PC-3 (cell line): ENCODE data around the gene TOMM40L. TPM values are rescaled to one million over a fixed set of nuclear protein-coding genes. Genes with fewer than 3 reads are reported as not detected.

Experiments used
- ATAC-seq: fragments of 200-7000 bp; cut with Tn5 transposase; 2 replicates; pipeline ENCODE4 v1.9.1; 2020; ENCODE audit warnings: mild to moderate bottlenecking, moderate library complexity
- BruUV-seq: library from RNA; stranded (reverse); fragments of 400-500 nt; replicated peaks from 2 replicates; lab custom pipeline; 2021; lab: Mats Ljungman, UMichigan
- CTCF ChIA-PET: fragments of 300-600 bp; sonication (Branson Sonifier 250); formaldehyde crosslinking; loops from one replicate; lab custom pipeline; 2022; ENCODE audit warnings: antibody characterized with exemption; lab: Charles Lee
- POLR2A ChIA-PET: fragments of 300-600 bp; sonication (Branson Sonifier 250); formaldehyde crosslinking; loops from one replicate; lab custom pipeline; 2022; ENCODE audit warnings: antibody characterized with exemption; ENCODE audit not compliant: unreplicated experiment; lab: Charles Lee
- DNase-seq: peaks from one replicate; pipeline ENCODE4 v3.0.0-alpha.2; 2015
- H2AFZ ChIP-seq: fragments of 300-600 bp; sonication (generic); 2 replicates; pipeline ENCODE4 v1.6.0; 2016; ENCODE audit warnings: antibody characterized with exemption, low read length
- H3F3A ChIP-seq: fragments of 300-600 bp; sonication (generic); one replicate; pipeline ENCODE4 v1.6.0; 2017; ENCODE audit warnings: antibody characterized with exemption, low read length, control low read depth, mild to moderate bottlenecking; ENCODE audit not compliant: unreplicated experiment
- H3K27ac ChIP-seq: fragments of 300-600 bp; sonication (generic); 2 replicates; pipeline ENCODE4 v1.5.1; 2016; ENCODE audit warnings: mild to moderate bottlenecking, low read length
- H3K27me3 ChIP-seq: fragments of 300-600 bp; sonication (generic); 2 replicates; pipeline ENCODE4 v1.6.1; 2016; ENCODE audit warnings: low read length, mixed read lengths
- H3K36me3 ChIP-seq: fragments of 300-600 bp; sonication (generic); 2 replicates; pipeline ENCODE4 v1.6.1; 2016; ENCODE audit warnings: low read depth, mixed run types, low read length, mixed read lengths
- H3K4me1 ChIP-seq: fragments of 300-600 bp; sonication (generic); 2 replicates; pipeline ENCODE4 v1.5.1; 2016; ENCODE audit warnings: low read length; ENCODE audit not compliant: insufficient read depth
- H3K4me2 ChIP-seq: fragments of 300-600 bp; sonication (generic); 2 replicates; pipeline ENCODE4 v1.6.0; 2016; ENCODE audit warnings: low read length
- H3K4me3 ChIP-seq: fragments of 300-600 bp; sonication (generic); 2 replicates; pipeline ENCODE4 v1.5.1; 2016; ENCODE audit warnings: mild to moderate bottlenecking, low read length, mixed read lengths
- H3K79me2 ChIP-seq: fragments of 300-600 bp; sonication (generic); 2 replicates; pipeline ENCODE4 v1.6.1; 2017; ENCODE audit warnings: low read length, mixed read lengths
- H3K9ac ChIP-seq: fragments of 300-600 bp; sonication (generic); 2 replicates; pipeline ENCODE4 v1.6.0; 2016; ENCODE audit warnings: mild to moderate bottlenecking, low read length
- H3K9me2 ChIP-seq: fragments of 300-600 bp; sonication (generic); replicated peaks from 2 replicates; pipeline ENCODE4 v1.6.1; 2016; ENCODE audit warnings: mixed run types, low read length, mixed read lengths
- H3K9me3 ChIP-seq: fragments of 300-600 bp; sonication (generic); 2 replicates; pipeline ENCODE4 v1.6.1; 2016; ENCODE audit warnings: low read length, mixed read lengths
- H4K20me1 ChIP-seq: fragments of 300-600 bp; sonication (generic); 2 replicates; pipeline ENCODE4 v1.6.1; 2016; ENCODE audit warnings: low read length, mixed read lengths
- EZH2 ChIP-seq: fragments of 300-600 bp; sonication (generic); IDR thresholded peaks from one replicate; pipeline ENCODE4 v1.6.1; 2017; ENCODE audit warnings: antibody characterized with exemption, mild to moderate bottlenecking, low read length; ENCODE audit not compliant: unreplicated experiment
- EZH2phosphoT487 ChIP-seq: fragments of 300-600 bp; sonication (generic); IDR thresholded peaks from 2 replicates; pipeline ENCODE4 v1.6.1; 2018; ENCODE audit warnings: mild to moderate bottlenecking, antibody characterized with exemption, low read length, borderline replicate concordance
- intact Hi-C: fragments of 100-400 bp; cut with micrococcal nuclease; formaldehyde crosslinking; loops from 2 replicates; pipeline ENCODE4 v1.9.0; 2023
- total RNA-seq: library from RNA; depleted of rRNA; stranded (reverse); fragments of >200 nt; gene quantifications from 2 replicates; pipeline ENCODE4 v1.2.3, GENCODE V29; 2014
- TF ChIP-seq, protein P1 (sequence below): fragments of 300-600 bp; sonication (generic); conservative IDR thresholded peaks from 2 replicates; pipeline ENCODE4 v1.5.1; 2017; ENCODE audit warnings: antibody characterized with exemption, low read depth, mild to moderate bottlenecking, low read length

Gene TOMM40L
- total RNA-seq, 1 experiment from 2014 or later, result 23.2 TPM

DNA sequence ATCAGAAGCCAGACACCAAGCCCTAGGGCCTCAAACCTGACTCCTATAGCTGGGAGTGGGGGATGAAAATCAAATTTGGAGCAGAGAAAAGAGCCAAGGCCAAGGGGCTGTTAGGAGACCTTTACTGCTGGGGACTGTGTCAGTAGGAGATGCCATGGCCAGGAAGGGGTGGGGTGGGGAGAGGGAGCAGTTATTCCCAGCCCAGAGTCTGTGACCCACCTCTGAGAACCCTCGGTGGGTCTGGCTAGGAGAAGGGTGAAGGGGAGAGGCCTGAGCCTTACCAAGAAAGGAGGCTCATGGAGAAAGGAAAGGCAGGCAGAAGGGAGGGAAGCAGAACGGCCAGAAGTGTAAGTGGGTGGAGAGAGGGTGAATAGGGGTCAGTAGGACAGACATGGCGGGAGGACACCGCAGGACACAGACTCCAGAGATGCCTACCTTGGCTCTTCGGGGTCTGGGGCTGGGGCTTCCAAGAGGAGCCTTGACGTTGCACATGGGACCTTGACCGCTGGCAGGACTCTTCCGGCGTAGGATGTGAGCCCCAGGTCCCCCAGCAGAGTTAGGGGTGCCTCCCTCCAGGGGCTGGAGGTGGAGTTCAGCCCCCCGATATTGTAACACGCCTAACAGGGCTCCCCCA lies 28.2 kb upstream of the TOMM40L start:
- TF ChIP-seq, protein P1, sequence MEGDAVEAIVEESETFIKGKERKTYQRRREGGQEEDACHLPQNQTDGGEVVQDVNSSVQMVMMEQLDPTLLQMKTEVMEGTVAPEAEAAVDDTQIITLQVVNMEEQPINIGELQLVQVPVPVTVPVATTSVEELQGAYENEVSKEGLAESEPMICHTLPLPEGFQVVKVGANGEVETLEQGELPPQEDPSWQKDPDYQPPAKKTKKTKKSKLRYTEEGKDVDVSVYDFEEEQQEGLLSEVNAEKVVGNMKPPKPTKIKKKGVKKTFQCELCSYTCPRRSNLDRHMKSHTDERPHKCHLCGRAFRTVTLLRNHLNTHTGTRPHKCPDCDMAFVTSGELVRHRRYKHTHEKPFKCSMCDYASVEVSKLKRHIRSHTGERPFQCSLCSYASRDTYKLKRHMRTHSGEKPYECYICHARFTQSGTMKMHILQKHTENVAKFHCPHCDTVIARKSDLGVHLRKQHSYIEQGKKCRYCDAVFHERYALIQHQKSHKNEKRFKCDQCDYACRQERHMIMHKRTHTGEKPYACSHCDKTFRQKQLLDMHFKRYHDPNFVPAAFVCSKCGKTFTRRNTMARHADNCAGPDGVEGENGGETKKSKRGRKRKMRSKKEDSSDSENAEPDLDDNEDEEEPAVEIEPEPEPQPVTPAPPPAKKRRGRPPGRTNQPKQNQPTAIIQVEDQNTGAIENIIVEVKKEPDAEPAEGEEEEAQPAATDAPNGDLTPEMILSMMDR, result no peak
- TF ChIP-seq EZH2phosphoT487 (no peak), EZH2 (no peak)
- no peak for DNase-seq
- no peaks in the 10 kb centered on the region for H3K36me3 ChIP-seq
- ChIA-PET CTCF (no interaction called here), POLR2A (no interaction called here)
- H3K27me3 ChIP-seq, result no peaks in the 10 kb centered on the region
- H3K9me2 ChIP-seq, result no peaks in the 10 kb centered on the region
- no peaks in the 10 kb centered on the region for H4K20me1 ChIP-seq
- no peak overlapping the region for H3K4me3 ChIP-seq
- peaks cover 19% of the 10 kb centered on the region for H3K4me1 ChIP-seq
- H2AFZ ChIP-seq, result no peak overlapping the region
- ATAC-seq, result no peak
- peaks cover 4% of the 10 kb centered on the region for H3K79me2 ChIP-seq
- no peak overlapping the region for H3K9ac ChIP-seq
- no peaks in the 10 kb centered on the region for H3K9me3 ChIP-seq
- H3K27ac ChIP-seq, result no peak overlapping the region
- no TSS peak for BruUV-seq
- H3K4me2 ChIP-seq, result no peak overlapping the region
- no peaks in the 10 kb centered on the region for H3F3A ChIP-seq
- intact Hi-C loops, result no loop called here

DNA sequence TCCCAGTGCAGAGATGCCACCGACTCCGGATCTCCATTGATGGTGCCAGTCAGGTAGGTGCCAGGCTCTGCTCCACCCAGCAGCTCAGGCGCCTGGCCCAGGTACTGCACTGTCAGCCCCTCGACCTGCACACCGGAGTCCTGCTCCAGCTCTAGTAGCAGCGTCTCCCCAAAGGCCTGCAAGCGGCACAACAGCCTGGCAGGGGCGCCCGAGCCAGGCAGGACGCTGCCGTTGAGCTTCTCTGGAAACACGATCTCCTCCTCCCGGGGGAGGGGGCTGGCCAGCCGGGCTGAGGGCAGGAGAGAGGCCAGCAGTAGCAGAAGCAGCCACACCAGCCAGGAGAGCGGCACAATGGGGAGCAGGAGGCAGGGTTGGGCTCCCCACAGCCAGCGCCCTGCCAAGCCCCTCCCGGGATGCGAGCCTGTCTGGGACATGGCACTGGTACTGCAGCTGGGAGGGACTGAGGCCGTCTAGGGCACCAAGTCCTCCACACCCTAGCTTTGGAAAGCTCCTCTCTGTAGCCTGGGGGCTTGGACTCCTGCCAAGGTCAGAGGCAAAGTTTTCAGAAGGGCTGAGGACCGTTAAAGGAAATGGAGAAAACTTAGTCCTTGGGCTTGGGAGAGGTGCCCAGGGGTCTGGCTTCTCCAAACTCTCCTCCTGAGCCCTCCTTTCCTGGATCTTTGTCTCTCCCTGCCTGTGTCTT lies 27.5 kb upstream of the TOMM40L start:
- Histone ChIP-seq H3K9ac (no peak overlapping the region), H3K27ac (no peak overlapping the region), H3K4me3 (no peak overlapping the region)

More for the DNA sequence above, 27.5 kb upstream of the TOMM40L start:
- Histone ChIP-seq H3K27me3 (no peaks in the 10 kb centered on the region), H3K79me2 (peaks cover 11% of the 10 kb centered on the region), H3K4me2 (no peak overlapping the region), H3K9me2 (no peaks in the 10 kb centered on the region), H3K36me3 (no peaks in the 10 kb centered on the region), H2AFZ (peak overlapping the region; percentile 15; the same call in 1 of the 2 replicates), H4K20me1 (no peaks in the 10 kb centered on the region), H3K9me3 (no peaks in the 10 kb centered on the region), H3K4me1 (peaks cover 24% of the 10 kb centered on the region), H3F3A (no peaks in the 10 kb centered on the region)
- peak; percentile 44 for DNase-seq
- BruUV-seq, result no TSS peak
- POLR2A ChIA-PET, result no interaction called here
- no peak for TF ChIP-seq EZH2
- TF ChIP-seq EZH2phosphoT487, result no peak
- TF ChIP-seq, protein P1, result no peak
- CTCF ChIA-PET, result interaction anchor here (0.6 kb wide), 1 partner anchor 176 kb away, joined by 4 read pairs; no protein-coding TSS in a partner anchor
- intact Hi-C loops, result no loop called here
- no peak for ATAC-seq
